Loucy (cell line): ENCODE measurements around the gene ETV5.

ENCODE experiments used
- H2AFZ ChIP-seq: fragments of 200-600 bp; sonication (generic); 2 replicates; pipeline ENCODE4 v1.6.0; 2016; ENCODE audit warnings: antibody characterized with exemption, mild to moderate bottlenecking, low read length, moderate library complexity
- H3F3A ChIP-seq: fragments of 200-600 bp; 2 replicates; pipeline ENCODE4 v1.6.0; 2016; ENCODE audit warnings: antibody characterized with exemption, low read depth, mild to moderate bottlenecking
- H3K27me3 ChIP-seq: fragments of 200-600 bp; sonication (generic); 2 replicates; pipeline ENCODE4 v1.6.1; 2014; ENCODE audit warnings: low read length, mild to moderate bottlenecking; ENCODE audit not compliant: insufficient read depth, poor library complexity, severe bottlenecking
- H3K36me3 ChIP-seq: fragments of 200-600 bp; sonication (generic); 2 replicates; pipeline ENCODE4 v1.6.1; 2016; ENCODE audit warnings: low read length; ENCODE audit not compliant: insufficient read depth
- H3K4me1 ChIP-seq: fragments of 200-600 bp; sonication (generic); 2 replicates; pipeline ENCODE4 v1.5.1; 2014; ENCODE audit warnings: low read length, mild to moderate bottlenecking; ENCODE audit not compliant: insufficient read depth, poor library complexity, severe bottlenecking
- H3K4me2 ChIP-seq: fragments of 200-600 bp; sonication (generic); 2 replicates; pipeline ENCODE4 v1.6.0; 2014; ENCODE audit warnings: antibody characterized with exemption, low read length, low read depth, mild to moderate bottlenecking; ENCODE audit not compliant: poor library complexity, severe bottlenecking
- H3K4me3 ChIP-seq: fragments of 200-600 bp; sonication (generic); 2 replicates; pipeline ENCODE4 v1.5.1; 2014; ENCODE audit warnings: low read length, mild to moderate bottlenecking, mixed read lengths; ENCODE audit not compliant: poor library complexity, severe bottlenecking
- H3K79me2 ChIP-seq: fragments of 200-600 bp; sonication (generic); 2 replicates; pipeline ENCODE4 v1.6.1; 2014; ENCODE audit warnings: low read length; ENCODE audit not compliant: insufficient read depth
- H3K9ac ChIP-seq: fragments of 200-600 bp; sonication (generic); 2 replicates; pipeline ENCODE4 v1.6.0; 2014; ENCODE audit warnings: mild to moderate bottlenecking, low read depth, low read length, moderate library complexity; ENCODE audit not compliant: poor library complexity, severe bottlenecking
- H3K9me2 ChIP-seq: fragments of 200-600 bp; sonication (generic); replicated peaks from 2 replicates; pipeline ENCODE4 v1.6.1; 2016; ENCODE audit warnings: low read depth, low read length, mixed read lengths
- H3K9me3 ChIP-seq: fragments of 200-600 bp; sonication (generic); 2 replicates; pipeline ENCODE4 v1.6.1; 2014; ENCODE audit warnings: mild to moderate bottlenecking, antibody characterized with exemption, low read length, low read depth; ENCODE audit not compliant: insufficient read depth
- H4K20me1 ChIP-seq: fragments of 200-600 bp; sonication (generic); 2 replicates; pipeline ENCODE4 v1.6.0; 2014; ENCODE audit warnings: antibody characterized with exemption, low read length, mild to moderate bottlenecking; ENCODE audit not compliant: insufficient read depth, poor library complexity, severe bottlenecking
- EZH2phosphoT487 ChIP-seq: fragments of 200-600 bp; IDR thresholded peaks from 2 replicates; pipeline ENCODE4 v1.6.1; 2018; ENCODE audit warnings: antibody characterized with exemption, mild to moderate bottlenecking, moderate library complexity, borderline replicate concordance
- TF ChIP-seq, protein P1 (sequence below): fragments of 200-600 bp; sonication (generic); conservative IDR thresholded peaks from 2 replicates; pipeline ENCODE4 v1.5.1; 2014; ENCODE audit warnings: mild to moderate bottlenecking, antibody characterized with exemption, low read length

ETV5 gene

GRCh38 chr3:186080849-186081438 lies 27.9 kb downstream of the ETV5 start:
- Histone ChIP-seq H3K36me3 (peaks cover 12% of the 10 kb centered on the region; the same call in 1 of the 2 replicates), H3K4me3 (no peak overlapping the region), H3K9me2 (no peaks in the 10 kb centered on the region), H3K79me2 (no peaks in the 10 kb centered on the region), H3K9ac (no peak overlapping the region), H3K27me3 (no peaks in the 10 kb centered on the region), H4K20me1 (no peaks in the 10 kb centered on the region), H3K4me1 (peaks cover 20% of the 10 kb centered on the region), H3K9me3 (0 out of 2 replicates have a peak, but pooled peaks cover under 1% of the 10 kb centered on the region), H2AFZ (no peak overlapping the region), H3K4me2 (no peak overlapping the region), H3F3A (no peaks in the 10 kb centered on the region)
- TF ChIP-seq, protein P1, sequence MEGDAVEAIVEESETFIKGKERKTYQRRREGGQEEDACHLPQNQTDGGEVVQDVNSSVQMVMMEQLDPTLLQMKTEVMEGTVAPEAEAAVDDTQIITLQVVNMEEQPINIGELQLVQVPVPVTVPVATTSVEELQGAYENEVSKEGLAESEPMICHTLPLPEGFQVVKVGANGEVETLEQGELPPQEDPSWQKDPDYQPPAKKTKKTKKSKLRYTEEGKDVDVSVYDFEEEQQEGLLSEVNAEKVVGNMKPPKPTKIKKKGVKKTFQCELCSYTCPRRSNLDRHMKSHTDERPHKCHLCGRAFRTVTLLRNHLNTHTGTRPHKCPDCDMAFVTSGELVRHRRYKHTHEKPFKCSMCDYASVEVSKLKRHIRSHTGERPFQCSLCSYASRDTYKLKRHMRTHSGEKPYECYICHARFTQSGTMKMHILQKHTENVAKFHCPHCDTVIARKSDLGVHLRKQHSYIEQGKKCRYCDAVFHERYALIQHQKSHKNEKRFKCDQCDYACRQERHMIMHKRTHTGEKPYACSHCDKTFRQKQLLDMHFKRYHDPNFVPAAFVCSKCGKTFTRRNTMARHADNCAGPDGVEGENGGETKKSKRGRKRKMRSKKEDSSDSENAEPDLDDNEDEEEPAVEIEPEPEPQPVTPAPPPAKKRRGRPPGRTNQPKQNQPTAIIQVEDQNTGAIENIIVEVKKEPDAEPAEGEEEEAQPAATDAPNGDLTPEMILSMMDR = no peak
- TF ChIP-seq EZH2phosphoT487 = no peak

DNA sequence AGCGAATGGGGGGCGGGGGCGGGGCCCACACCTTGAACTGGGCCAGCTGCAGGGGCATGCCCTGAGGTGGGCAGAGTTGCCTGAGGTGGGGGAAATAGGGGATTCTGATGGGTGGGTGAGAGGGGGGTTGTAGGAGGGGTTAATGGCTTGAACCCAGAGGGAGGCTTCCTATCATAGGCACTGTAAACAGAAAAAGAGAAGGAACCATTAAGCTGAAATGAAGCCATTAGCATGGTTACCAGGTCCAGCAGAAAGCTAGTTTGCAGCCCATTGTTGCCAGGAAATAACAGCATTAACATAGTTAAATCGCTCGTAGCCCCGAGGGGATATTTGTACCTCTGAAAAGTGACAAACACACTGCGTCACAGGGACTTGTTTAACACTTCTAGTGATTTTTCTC lies 29.0 kb downstream of the ETV5 start:
- Histone ChIP-seq H3K9ac (no peak overlapping the region), H3K9me2 (no peaks in the 10 kb centered on the region), H3K4me3 (no peak overlapping the region), H3F3A (no peaks in the 10 kb centered on the region), H4K20me1 (no peaks in the 10 kb centered on the region), H2AFZ (no peak overlapping the region), H3K79me2 (no peaks in the 10 kb centered on the region), H3K4me2 (no peak overlapping the region), H3K9me3 (no peaks in the 10 kb centered on the region), H3K27me3 (no peaks in the 10 kb centered on the region), H3K36me3 (peaks cover 15% of the 10 kb centered on the region; the same call in 1 of the 2 replicates), H3K4me1 (peaks cover 20% of the 10 kb centered on the region)
- TF ChIP-seq EZH2phosphoT487 = no peak
- TF ChIP-seq, protein P1 = no peak

DNA sequence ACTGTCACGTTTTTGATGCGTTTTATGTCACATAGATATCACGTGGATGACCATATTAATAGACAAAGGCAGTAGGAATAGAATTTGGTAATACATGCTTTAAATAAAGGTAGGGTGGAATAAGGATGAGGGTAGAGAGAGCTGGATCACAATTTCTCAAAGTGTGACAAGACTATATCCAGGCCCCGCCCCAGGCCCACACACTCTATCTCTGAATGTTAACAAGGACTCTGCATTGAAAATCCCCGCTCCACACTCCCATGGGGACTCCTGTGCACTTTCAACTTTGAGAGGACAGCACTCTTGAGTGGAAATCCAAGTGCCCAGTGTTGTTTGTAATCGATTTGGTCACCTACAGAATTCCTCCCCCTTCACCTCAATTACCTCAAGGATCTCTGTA lies 31.4 kb downstream of the ETV5 start:
- no peaks in the 10 kb centered on the region for H3K27me3 ChIP-seq
- H3K4me3 ChIP-seq = no peak overlapping the region
- H3K9ac ChIP-seq = no peak overlapping the region
- peaks cover 17% of the 10 kb centered on the region; the same call in 1 of the 2 replicates for H3K36me3 ChIP-seq
- H2AFZ ChIP-seq = no peak overlapping the region
- no peak overlapping the region for H3K4me2 ChIP-seq
- no peak for TF ChIP-seq EZH2phosphoT487
- TF ChIP-seq, protein P1 = no peak
- H4K20me1 ChIP-seq = no peaks in the 10 kb centered on the region
- H3F3A ChIP-seq = no peaks in the 10 kb centered on the region
- no peaks in the 10 kb centered on the region for H3K4me1 ChIP-seq
- H3K79me2 ChIP-seq = no peaks in the 10 kb centered on the region
- no peaks in the 10 kb centered on the region for H3K9me2 ChIP-seq
- H3K9me3 ChIP-seq = no peaks in the 10 kb centered on the region
